Vagina (tissue), 2 donors: ENCODE data around the gene AMZ1. TPM values are rescaled to one million over a fixed set of nuclear protein-coding genes. Genes with fewer than 3 reads are reported as not detected.

ENCODE experiments used
- DNase-seq, 2 donors: peaks; one replicate each; pipeline ENCODE4 v3.0.0-alpha.2; 2017; ENCODE audit errors: extremely low spot score in 2 of 2
- H3K27ac ChIP-seq: fragments of 200-600 bp; sonication (generic); one replicate; pipeline ENCODE4 v1.5.1; 2019
- H3K27me3 ChIP-seq: fragments of 200-600 bp; sonication (generic); one replicate; pipeline ENCODE4 v1.5.1; 2019
- H3K36me3 ChIP-seq, 2 donors: fragments of 200-600 bp; sonication (generic); one replicate each; pipeline ENCODE4 v1.5.1; 2017 to 2019
- H3K4me1 ChIP-seq: fragments of 200-600 bp; sonication (generic); one replicate; pipeline ENCODE4 v1.5.1; 2019
- H3K4me3 ChIP-seq, 2 donors: fragments of 200-600 bp; sonication (generic); 1 replicate in 1 of 2; 2 replicates in 1 of 2; pipeline ENCODE4 v1.5.1; 2016 to 2019
- H3K9me3 ChIP-seq: fragments of 200-600 bp; sonication (generic); one replicate; pipeline ENCODE4 v1.5.1; 2019
- POLR2A ChIP-seq, 2 donors: fragments of 450-650 bp; IDR thresholded peaks; one replicate each; pipeline ENCODE4 v1.6.1; 2017; ENCODE audit warnings: antibody characterized with exemption in 2 of 2, mild to moderate bottlenecking in 2 of 2, moderate library complexity in 2 of 2
- POLR2AphosphoS5 ChIP-seq, 2 donors: sonication (generic); formaldehyde crosslinking; IDR thresholded peaks; one replicate each; pipeline ENCODE4 v1.9.0; 2017; ENCODE audit warnings: antibody characterized with exemption in 2 of 2, mild to moderate bottlenecking in 2 of 2, low read depth in 1 of 2; ENCODE audit not compliant: insufficient read depth in 1 of 2
- intact Hi-C: fragments of 100-400 bp; cut with DNase I; formaldehyde crosslinking; loops from one replicate; pipeline ENCODE4 v1.15.1; 2023
- total RNA-seq: library from RNA; depleted of rRNA; stranded (reverse); fragments of >200 nt; gene quantifications from one replicate; pipeline ENCODE4 v1.2.3, GENCODE V29; 2016
- TF ChIP-seq, protein P1 (sequence below), 3 experiments: fragments of 450-650 bp in 2 of 3; fragments of 200-600 bp in 1 of 3; sonication (generic) in 1 of 3; IDR thresholded peaks; one replicate each; pipeline ENCODE4 v1.5.1; 2017 to 2019; ENCODE audit warnings: antibody characterized with exemption in 3 of 3, mild to moderate bottlenecking in 2 of 3, moderate library complexity in 2 of 3

The AMZ1 gene
- total RNA-seq, 1 donor from 2014 or later, result 1.2 TPM

DNA sequence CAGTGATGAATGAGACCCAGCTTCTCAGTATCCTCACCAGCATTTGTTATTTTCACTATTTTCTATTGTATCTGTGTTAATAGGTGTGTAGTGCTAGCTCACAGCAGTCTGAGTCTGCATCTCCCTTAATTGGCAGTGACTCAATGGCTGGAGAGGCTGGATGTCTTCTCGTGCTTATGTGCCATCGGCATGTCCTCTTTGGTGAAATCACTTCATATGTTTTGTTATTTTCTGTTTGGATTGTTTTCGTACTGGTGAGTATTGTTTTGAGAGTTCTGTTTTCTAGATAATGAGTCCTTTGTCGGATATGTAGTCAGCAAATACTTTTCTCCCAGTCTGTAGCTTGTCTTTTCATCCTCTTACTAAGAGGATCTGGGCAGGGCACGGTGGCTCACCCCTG is 66.1 kb downstream of the AMZ1 start:
- Histone ChIP-seq H3K27ac (no peak overlapping the region), H3K4me3 (no peak overlapping the region), H3K27me3 (no peaks in the 10 kb centered on the region), H3K4me1 (peaks cover 23% of the 10 kb centered on the region), H3K9me3 (no peaks in the 10 kb centered on the region), H3K36me3 (no peaks in the 10 kb centered on the region)
- TF ChIP-seq, protein P1, sequence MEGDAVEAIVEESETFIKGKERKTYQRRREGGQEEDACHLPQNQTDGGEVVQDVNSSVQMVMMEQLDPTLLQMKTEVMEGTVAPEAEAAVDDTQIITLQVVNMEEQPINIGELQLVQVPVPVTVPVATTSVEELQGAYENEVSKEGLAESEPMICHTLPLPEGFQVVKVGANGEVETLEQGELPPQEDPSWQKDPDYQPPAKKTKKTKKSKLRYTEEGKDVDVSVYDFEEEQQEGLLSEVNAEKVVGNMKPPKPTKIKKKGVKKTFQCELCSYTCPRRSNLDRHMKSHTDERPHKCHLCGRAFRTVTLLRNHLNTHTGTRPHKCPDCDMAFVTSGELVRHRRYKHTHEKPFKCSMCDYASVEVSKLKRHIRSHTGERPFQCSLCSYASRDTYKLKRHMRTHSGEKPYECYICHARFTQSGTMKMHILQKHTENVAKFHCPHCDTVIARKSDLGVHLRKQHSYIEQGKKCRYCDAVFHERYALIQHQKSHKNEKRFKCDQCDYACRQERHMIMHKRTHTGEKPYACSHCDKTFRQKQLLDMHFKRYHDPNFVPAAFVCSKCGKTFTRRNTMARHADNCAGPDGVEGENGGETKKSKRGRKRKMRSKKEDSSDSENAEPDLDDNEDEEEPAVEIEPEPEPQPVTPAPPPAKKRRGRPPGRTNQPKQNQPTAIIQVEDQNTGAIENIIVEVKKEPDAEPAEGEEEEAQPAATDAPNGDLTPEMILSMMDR (IDR thresholded peaks at IDR 0.05), result no peak
- no peak for TF ChIP-seq POLR2AphosphoS5 (IDR thresholded peaks at IDR 0.05; ENCODE audit: insufficient read depth in 1 of 2, low read depth in 1 of 2)
- no peak for TF ChIP-seq POLR2A (IDR thresholded peaks at IDR 0.05)
- no peak for DNase-seq
- intact Hi-C loops, result no loop called here

DNA sequence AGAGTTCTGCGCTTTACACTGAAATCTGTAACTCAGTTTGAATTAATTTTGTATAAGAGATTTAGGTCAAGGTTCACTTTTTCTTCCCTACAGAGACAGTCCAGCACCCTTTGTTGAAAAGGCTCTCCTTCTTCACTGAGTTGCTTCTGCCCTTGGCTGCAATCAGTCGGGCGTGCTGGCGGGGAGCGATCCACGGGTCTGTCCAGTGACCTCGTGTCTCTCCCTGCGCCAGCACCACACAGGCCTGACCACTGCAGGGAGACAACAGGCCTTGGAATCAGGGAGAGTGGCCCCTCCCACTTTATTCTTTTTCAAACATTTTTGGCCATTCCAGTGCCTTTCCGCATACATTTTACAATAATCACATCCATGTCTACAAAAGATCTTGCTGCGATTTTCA is 66.9 kb downstream of the AMZ1 start:
- TF ChIP-seq POLR2A (IDR thresholded peaks at IDR 0.05) (no peak), POLR2AphosphoS5 (IDR thresholded peaks at IDR 0.05; ENCODE audit: insufficient read depth in 1 of 2, low read depth in 1 of 2) (no peak)
- TF ChIP-seq, protein P1 (IDR thresholded peaks at IDR 0.05), result no peak
- H3K4me1 ChIP-seq, result peaks cover 31% of the 10 kb centered on the region
- no peak for DNase-seq
- no peaks in the 10 kb centered on the region for H3K9me3 ChIP-seq
- no peaks in the 10 kb centered on the region for H3K36me3 ChIP-seq
- no peaks in the 10 kb centered on the region for H3K27me3 ChIP-seq
- H3K27ac ChIP-seq, result no peak overlapping the region
- intact Hi-C loops, result no loop called here
- H3K4me3 ChIP-seq, result no peak overlapping the region

DNA sequence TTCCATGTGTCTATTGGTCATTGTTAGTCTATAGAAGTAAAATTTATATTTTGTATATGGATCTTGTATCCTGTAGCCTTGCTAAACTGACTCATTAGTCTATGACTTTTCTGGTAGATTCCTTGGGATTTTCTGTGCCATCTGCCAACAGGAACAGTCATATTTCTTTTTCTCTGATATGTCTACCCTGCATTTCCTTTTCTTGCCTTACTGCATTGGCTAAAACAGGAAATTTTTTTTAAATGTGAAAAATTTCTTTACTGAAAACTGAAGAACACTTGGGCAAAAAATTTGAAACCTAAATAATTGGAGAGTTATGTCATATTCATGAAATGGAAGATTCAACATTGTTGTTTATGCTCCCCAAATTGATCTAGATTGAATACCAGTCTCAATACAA is 67.5 kb downstream of the AMZ1 start:
- Histone ChIP-seq H3K4me3 (no peak overlapping the region), H3K27ac (no peak overlapping the region), H3K36me3 (no peaks in the 10 kb centered on the region), H3K9me3 (no peaks in the 10 kb centered on the region), H3K27me3 (no peaks in the 10 kb centered on the region), H3K4me1 (peaks cover 37% of the 10 kb centered on the region)
- intact Hi-C loops, result no loop called here
- DNase-seq, result no peak
- no peak for TF ChIP-seq POLR2A (IDR thresholded peaks at IDR 0.05)
- TF ChIP-seq, protein P1 (IDR thresholded peaks at IDR 0.05), result no peak
- TF ChIP-seq POLR2AphosphoS5 (IDR thresholded peaks at IDR 0.05; ENCODE audit: insufficient read depth in 1 of 2, low read depth in 1 of 2), result no peak

DNA sequence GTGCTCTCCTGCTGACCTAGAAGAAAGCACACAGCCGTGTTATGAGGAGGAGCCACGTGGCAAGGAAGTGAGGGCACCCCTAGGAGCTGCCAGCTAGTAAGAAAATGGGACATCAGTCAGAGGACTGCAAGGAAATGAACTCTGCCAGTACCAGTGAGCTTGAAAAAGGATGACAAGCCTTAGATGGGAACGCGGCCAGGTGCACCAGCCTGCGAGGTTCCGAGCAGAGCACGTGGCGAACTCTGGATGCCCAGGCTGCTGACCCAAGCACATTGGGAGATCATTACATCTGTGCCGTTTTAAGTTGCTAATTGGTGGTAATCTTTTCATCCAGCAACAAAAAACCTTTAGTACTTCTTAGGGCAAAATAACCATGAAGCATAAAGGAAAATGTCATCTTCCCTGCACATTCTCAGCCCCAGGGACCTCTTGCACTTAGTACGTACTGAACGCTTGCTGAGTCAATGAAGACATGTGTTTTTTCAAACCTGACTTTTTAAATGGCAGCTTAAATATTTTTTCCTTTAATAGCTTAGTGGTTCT is 69.4 kb downstream of the AMZ1 start:
- Histone ChIP-seq H3K36me3 (no peaks in the 10 kb centered on the region), H3K27me3 (no peaks in the 10 kb centered on the region), H3K4me3 (peak overlapping the region in 1 of 2 donors; percentile 22), H3K9me3 (no peaks in the 10 kb centered on the region), H3K27ac (peak overlapping the region; percentile 97), H3K4me1 (peaks cover 54% of the 10 kb centered on the region)
- no peak for DNase-seq
- intact Hi-C loops, result no loop called here
- TF ChIP-seq, protein P1 (IDR thresholded peaks at IDR 0.05), result no peak
- TF ChIP-seq POLR2A (IDR thresholded peaks at IDR 0.05), result no peak
- peak in 1 of 2 donors; percentile 77 for TF ChIP-seq POLR2AphosphoS5 (IDR thresholded peaks at IDR 0.05; ENCODE audit: insufficient read depth in 1 of 2, low read depth in 1 of 2)

DNA sequence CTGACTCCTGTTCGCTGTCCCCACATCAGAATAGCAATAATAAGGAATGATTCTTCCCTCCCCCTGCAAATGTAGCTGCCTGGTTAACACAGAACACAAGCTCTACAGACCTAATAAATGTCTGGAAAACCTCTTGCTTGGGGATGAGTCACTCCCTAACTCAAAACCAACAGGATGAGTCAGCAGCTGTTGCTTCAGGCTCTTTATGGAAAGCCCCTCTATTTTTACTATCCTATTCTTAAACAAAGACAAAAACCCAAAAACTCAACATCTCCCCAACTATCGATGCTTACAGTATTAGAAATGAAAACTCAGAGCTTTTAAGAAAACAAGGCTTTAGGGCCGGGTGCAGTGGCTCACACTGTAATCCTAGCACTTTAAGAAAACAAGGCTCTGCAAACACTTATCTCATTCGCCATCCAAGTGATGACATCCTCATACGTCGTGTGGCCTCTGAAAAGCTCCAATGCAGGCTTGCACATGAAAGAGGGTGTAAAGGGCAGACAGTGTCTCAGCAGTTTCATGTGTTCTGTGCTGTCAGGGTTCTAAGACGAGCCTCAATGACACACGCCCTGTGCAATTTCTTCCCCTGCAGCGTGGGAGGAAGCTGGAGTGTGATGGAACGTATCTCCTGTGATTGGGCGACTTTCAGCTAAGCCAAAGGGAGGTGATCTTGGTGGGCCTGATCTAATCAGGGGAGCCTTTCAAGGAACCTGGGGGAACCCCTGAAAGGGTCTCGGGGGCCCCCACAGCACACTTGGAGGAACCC is 70.1 kb downstream of the AMZ1 start:
- intact Hi-C loops, result no loop called here
- peak overlapping the region; percentile 97 for H3K27ac ChIP-seq
- TF ChIP-seq, protein P1 (IDR thresholded peaks at IDR 0.05), result no peak
- TF ChIP-seq POLR2A (IDR thresholded peaks at IDR 0.05), result no peak
- peak; percentile 48 to 88 for TF ChIP-seq POLR2AphosphoS5 (IDR thresholded peaks at IDR 0.05; ENCODE audit: insufficient read depth in 1 of 2, low read depth in 1 of 2)
- peak overlapping the region in 1 of 2 donors; percentile 16 for H3K4me3 ChIP-seq
- no peaks in the 10 kb centered on the region for H3K36me3 ChIP-seq
- peak in 1 of 2 donors; percentile 94 for DNase-seq
- peaks cover 61% of the 10 kb centered on the region for H3K4me1 ChIP-seq
- H3K27me3 ChIP-seq, result no peaks in the 10 kb centered on the region
- H3K9me3 ChIP-seq, result no peaks in the 10 kb centered on the region
